DOHH2 (cell line): ENCODE data around the gene MYH15.

Experiments
- H3F3A ChIP-seq: fragments of 200-600 bp; sonication (generic), shearing (Covaris generic); 2 replicates; pipeline ENCODE4 v1.6.0; 2016; ENCODE audit warnings: antibody characterized with exemption, mild to moderate bottlenecking; ENCODE audit not compliant: control insufficient read depth, insufficient read depth
- H3K27ac ChIP-seq: fragments of 200-600 bp; sonication (generic); 2 replicates; pipeline ENCODE4 v1.5.1; 2014; ENCODE audit warnings: low read depth, mild to moderate bottlenecking, low read length, moderate library complexity
- H3K27me3 ChIP-seq: fragments of 200-600 bp; sonication (generic); 2 replicates; pipeline ENCODE4 v1.6.1; 2014; ENCODE audit warnings: mild to moderate bottlenecking, low read length, mixed read lengths; ENCODE audit not compliant: control insufficient read depth
- H3K36me3 ChIP-seq: fragments of 200-600 bp; sonication (generic); 2 replicates; pipeline ENCODE4 v1.6.1; 2014; ENCODE audit warnings: mild to moderate bottlenecking, low read length, moderate library complexity, mixed read lengths; ENCODE audit not compliant: control insufficient read depth
- H3K4me1 ChIP-seq: fragments of 200-600 bp; sonication (generic); 2 replicates; pipeline ENCODE4 v1.6.1; 2014; ENCODE audit warnings: mild to moderate bottlenecking, low read length, mixed read lengths; ENCODE audit not compliant: control insufficient read depth
- H3K4me2 ChIP-seq: fragments of 200-600 bp; sonication (generic); 2 replicates; pipeline ENCODE4 v1.6.0; 2014; ENCODE audit warnings: mild to moderate bottlenecking, low read length, moderate library complexity
- H3K4me3 ChIP-seq: fragments of 200-600 bp; sonication (generic); 2 replicates; pipeline ENCODE4 v1.5.1; 2014; ENCODE audit warnings: mild to moderate bottlenecking, low read length, mixed read lengths
- H3K79me2 ChIP-seq: fragments of 200-600 bp; sonication (generic); 2 replicates; pipeline ENCODE4 v1.6.1; 2014; ENCODE audit warnings: mild to moderate bottlenecking, low read length, mixed read lengths; ENCODE audit not compliant: control insufficient read depth
- H3K9me2 ChIP-seq: fragments of 200-600 bp; sonication (generic); replicated peaks from 2 replicates; pipeline ENCODE4 v1.6.1; 2014; ENCODE audit warnings: mild to moderate bottlenecking, low read length, mixed read lengths; ENCODE audit not compliant: control insufficient read depth
- H3K9me3 ChIP-seq: fragments of 200-600 bp; sonication (generic); 2 replicates; pipeline ENCODE4 v1.6.1; 2014; ENCODE audit warnings: antibody characterized with exemption, low read length, mixed read lengths; ENCODE audit not compliant: control insufficient read depth, insufficient read depth
- H4K20me1 ChIP-seq: fragments of 200-600 bp; sonication (generic); 2 replicates; pipeline ENCODE4 v1.6.0; 2014; ENCODE audit warnings: low read depth, mild to moderate bottlenecking, antibody characterized with exemption, low read length, moderate library complexity; ENCODE audit not compliant: control insufficient read depth, insufficient read depth
- CTCF ChIP-seq: fragments of 200-600 bp; sonication (generic); IDR thresholded peaks from one replicate; pipeline ENCODE4 v1.5.1; 2014; ENCODE audit warnings: antibody characterized with exemption, mild to moderate bottlenecking, low read depth, low read length; ENCODE audit not compliant: poor library complexity, severe bottlenecking
- EZH2phosphoT487 ChIP-seq: fragments of 200-600 bp; sonication (generic); IDR thresholded peaks from 2 replicates; pipeline ENCODE4 v1.6.1; 2017; ENCODE audit warnings: borderline replicate concordance, mild to moderate bottlenecking, antibody characterized with exemption, low read length, moderate library complexity, mixed read lengths

MYH15 gene

DNA sequence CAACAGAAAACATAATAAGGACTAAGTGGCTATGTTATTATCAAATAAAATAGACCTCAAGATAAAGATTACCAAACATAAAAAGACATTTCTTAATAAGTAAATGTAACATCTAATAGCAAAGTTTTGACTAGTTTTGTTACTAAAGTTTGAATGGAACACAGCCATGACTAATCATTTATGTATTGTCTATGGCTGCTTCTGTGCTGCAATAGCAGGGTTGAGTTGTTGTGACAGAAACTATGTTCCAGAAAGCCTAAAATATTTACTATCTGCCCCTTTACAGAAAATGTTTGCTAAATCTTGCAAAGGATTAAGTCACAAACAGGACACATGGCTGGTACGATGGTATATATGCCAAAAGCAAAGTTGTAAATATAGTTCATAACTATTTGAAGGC lies 37.9 kb upstream of the MYH15 start:
- Histone ChIP-seq H3K36me3 (peaks cover 90% of the 10 kb centered on the region), H3K79me2 (no peaks in the 10 kb centered on the region), H3K4me3 (no peak overlapping the region), H3K9me3 (no peaks in the 10 kb centered on the region), H3K4me1 (no peaks in the 10 kb centered on the region), H3F3A (no peaks in the 10 kb centered on the region), H3K9me2 (no peaks in the 10 kb centered on the region), H3K4me2 (no peak overlapping the region), H3K27ac (no peak overlapping the region), H3K27me3 (no peaks in the 10 kb centered on the region), H4K20me1 (no peaks in the 10 kb centered on the region)
- TF ChIP-seq CTCF: no peak
- TF ChIP-seq EZH2phosphoT487: no peak

DNA sequence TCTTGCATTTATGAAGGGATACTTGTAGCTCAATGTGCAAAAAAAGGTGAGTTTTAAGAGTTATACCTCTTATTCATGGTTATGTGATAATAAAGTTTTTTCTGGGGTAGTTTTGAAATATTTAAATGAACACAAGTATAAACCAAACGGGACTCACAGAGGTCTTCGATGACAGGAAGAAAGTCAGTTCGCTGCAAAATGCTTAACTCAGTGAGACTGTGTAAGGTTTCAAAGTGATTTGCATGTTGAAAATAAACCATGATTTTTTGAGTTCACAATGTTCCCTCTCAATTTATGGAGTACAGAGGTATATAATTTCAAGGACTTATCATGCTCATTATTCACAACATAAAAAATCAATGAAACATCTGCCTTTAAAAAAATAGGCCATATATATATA lies 36.3 kb upstream of the MYH15 start:
- Histone ChIP-seq H3K4me1 (no peaks in the 10 kb centered on the region), H3K9me2 (no peaks in the 10 kb centered on the region), H4K20me1 (no peaks in the 10 kb centered on the region), H3K4me2 (no peak overlapping the region), H3K4me3 (no peak overlapping the region), H3K27me3 (no peaks in the 10 kb centered on the region), H3F3A (no peaks in the 10 kb centered on the region), H3K36me3 (peaks cover 82% of the 10 kb centered on the region), H3K79me2 (no peaks in the 10 kb centered on the region), H3K27ac (no peak overlapping the region), H3K9me3 (no peaks in the 10 kb centered on the region)
- no peak for TF ChIP-seq EZH2phosphoT487
- no peak for TF ChIP-seq CTCF

- no peaks in the 10 kb centered on the region for H3K4me1 ChIP-seq
- H3K27me3 ChIP-seq: no peaks in the 10 kb centered on the region
- peaks cover 77% of the 10 kb centered on the region for H3K36me3 ChIP-seq
- H3K4me3 ChIP-seq: no peak overlapping the region
- no peak overlapping the region for H3K27ac ChIP-seq
- H3K9me2 ChIP-seq: no peaks in the 10 kb centered on the region
- H3K9me3 ChIP-seq: no peaks in the 10 kb centered on the region
- H3K4me2 ChIP-seq: no peak overlapping the region
- no peak for TF ChIP-seq EZH2phosphoT487
- no peak for TF ChIP-seq CTCF
- H3F3A ChIP-seq: no peaks in the 10 kb centered on the region
- no peaks in the 10 kb centered on the region for H4K20me1 ChIP-seq
- no peaks in the 10 kb centered on the region for H3K79me2 ChIP-seq
Measured at GRCh38 chr3:108546247-108546646, 35.9 kb upstream of the MYH15 start.

DNA sequence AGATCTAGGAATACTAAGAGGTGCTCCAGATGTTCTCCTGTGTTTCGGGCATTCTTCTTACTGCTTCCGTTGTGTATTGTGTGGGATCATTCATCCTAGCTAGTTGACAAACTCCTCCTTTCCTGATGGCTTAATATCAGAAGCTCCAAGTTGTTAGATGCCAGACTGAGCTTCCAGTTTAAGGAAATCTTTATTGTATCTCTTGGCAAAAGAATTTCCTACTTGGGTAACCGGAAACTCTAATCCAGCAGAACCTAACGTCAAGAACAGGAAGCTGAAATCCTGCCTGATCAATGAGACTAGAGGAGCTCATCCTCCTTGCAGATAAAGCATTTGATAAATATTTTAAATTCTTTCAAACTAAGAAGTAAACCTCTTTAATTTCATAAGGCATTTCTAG lies 27.7 kb upstream of the MYH15 start:
- H3K9me3 ChIP-seq: no peaks in the 10 kb centered on the region
- H3K79me2 ChIP-seq: no peaks in the 10 kb centered on the region
- TF ChIP-seq EZH2phosphoT487: no peak
- no peak for TF ChIP-seq CTCF
- H3K27me3 ChIP-seq: no peaks in the 10 kb centered on the region
- no peaks in the 10 kb centered on the region for H3K9me2 ChIP-seq
- peaks cover 4% of the 10 kb centered on the region for H3K36me3 ChIP-seq
- no peaks in the 10 kb centered on the region for H3K4me1 ChIP-seq
- H4K20me1 ChIP-seq: no peaks in the 10 kb centered on the region
- H3K27ac ChIP-seq: no peak overlapping the region
- H3F3A ChIP-seq: peaks cover 7% of the 10 kb centered on the region; the same call in 1 of the 2 replicates
- H3K4me3 ChIP-seq: no peak overlapping the region
- H3K4me2 ChIP-seq: no peak overlapping the region
